Umbilical cord (tissue), 2 donors: ENCODE data around the gene MPDZ. TPM values are rescaled to one million over a fixed set of nuclear protein-coding genes. Genes with fewer than 3 reads are reported as not detected.

Experiments used
- DNase-seq: peaks from one replicate; pipeline ENCODE4 v3.0.0-alpha.2; 2015; ENCODE audit warnings: low spot score
- total RNA-seq: library from RNA; depleted of rRNA; stranded (reverse); fragments of >200 nt; gene quantifications from one replicate; pipeline ENCODE4 v1.2.3, GENCODE V29; 2014; ENCODE audit warnings: low replicate concordance; ENCODE audit not compliant: insufficient read depth

MPDZ gene
- total RNA-seq, result 61.2 TPM

- DNase-seq, result peak; percentile 79
These were observed at the start of gene MPDZ for GRCh38 chr9:13279284-13280141. MPDZ (minus strand) TSS chr9:13279692; CDS start chr9:13250315, 29,377 bp downstream.

- DNase-seq, result no peak
These were observed 45.5 kb upstream of the MPDZ start for GRCh38 chr9:13324988-13325387.

- DNase-seq, result peak; percentile 66
These were observed 43.5 kb upstream of the MPDZ start for GRCh38 chr9:13322828-13323550.

- no peak for DNase-seq
These were observed 38.5 kb upstream of the MPDZ start for GRCh38 chr9:13318027-13318426.

DNA sequence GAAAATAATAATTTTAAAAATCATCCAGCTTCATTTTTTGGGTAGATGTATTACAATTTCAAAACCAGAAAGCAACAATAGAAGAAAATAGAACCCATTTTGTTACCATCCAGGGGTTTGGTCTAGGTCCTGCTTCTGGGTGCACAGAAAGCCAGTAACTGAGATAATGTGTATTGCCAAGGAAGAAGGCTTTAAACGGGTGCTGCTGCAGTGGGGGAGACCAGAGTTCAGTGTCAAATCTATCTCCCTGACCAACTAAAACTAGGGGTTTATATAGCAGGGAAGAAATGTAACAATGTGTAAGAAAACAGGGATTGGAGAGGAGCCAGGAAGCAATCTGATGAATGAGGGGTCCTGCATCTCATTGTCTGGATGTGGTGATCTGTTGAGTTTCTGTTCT, 17.5 kb upstream of the MPDZ start:
- DNase-seq, result no peak

GRCh38 chr9:13295556-13295955, 16.1 kb upstream of the MPDZ start:
- no peak for DNase-seq

DNA sequence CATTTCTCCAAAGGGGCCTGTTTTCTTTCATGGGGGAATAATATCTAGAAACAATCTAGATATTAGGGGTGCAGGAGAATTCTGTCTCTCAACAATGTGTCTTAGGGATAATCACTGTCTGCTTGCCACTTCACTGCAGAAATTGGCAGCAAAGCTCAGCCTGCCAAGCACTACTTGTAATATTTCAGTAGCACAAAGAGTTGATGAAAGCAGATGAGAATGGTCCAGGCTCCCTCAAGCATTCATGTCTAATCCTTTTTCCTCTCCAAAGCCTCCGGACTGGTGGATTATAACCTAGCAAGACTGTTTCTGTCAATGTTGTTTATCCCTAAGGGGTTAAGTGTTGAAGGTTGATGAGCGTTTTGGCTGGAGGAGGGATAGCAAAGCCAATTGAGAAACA, 13.3 kb upstream of the MPDZ start:
- no peak for DNase-seq

DNA sequence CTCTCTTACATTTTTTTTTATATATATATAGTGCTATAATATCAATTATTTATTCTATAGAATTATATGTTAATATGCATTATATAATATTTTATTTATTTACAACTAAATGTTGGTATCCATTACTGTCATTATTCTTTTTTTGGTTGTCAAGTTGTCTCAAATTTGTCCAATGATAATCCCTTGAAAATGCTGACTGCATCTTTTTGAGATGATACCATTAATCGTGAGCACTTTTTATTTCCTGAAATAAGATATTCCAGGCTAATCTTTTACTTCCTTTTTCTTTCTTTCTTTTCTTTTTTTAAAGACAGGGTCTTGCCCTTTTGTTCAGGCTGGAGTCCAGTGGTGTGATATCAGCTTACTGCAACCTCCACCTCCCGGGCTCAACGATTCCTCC, 12.7 kb upstream of the MPDZ start:
- DNase-seq, result no peak

- DNase-seq, result no peak
These were observed 12.2 kb upstream of the MPDZ start for GRCh38 chr9:13291718-13292117.

DNA sequence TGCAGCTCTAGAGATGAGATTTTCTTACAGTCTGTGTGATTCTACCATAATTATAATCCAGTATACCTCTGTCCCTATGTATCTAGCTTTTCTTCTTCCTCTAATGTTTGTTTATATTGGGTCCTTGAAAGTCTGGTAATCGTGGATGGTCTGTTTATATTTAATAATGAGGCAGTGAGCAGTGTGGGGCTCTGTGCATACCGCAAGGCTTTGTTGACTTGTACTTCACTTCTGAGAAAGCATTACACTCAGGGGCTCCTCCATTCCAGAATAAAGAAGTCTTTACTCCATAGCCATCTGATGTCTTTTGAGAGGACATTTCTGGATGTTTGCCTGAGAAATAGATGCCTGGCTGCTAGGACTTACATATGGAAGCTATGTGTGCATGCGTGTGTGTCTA, 4.5 kb upstream of the MPDZ start:
- no peak for DNase-seq

DNA sequence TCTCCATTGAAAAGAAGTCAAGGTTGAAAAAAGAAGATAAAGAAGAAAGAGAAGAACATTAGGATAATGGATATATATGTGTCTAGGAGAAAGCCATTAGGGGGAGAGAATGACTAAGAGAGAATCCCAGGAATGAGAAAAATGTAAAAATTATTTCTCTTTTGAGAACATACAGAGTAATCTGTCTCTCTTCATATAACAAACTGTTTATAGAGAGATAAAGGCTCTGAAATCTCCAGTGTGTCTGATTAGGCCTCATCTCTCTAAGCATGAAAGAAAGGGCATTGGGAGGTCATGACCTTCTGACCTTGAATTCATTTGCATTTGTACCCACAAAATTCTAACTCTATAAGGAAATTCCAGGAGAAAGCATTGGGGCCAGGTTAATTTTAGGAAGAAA, 3.5 kb upstream of the MPDZ start:
- peak; percentile 69 for DNase-seq

DNA sequence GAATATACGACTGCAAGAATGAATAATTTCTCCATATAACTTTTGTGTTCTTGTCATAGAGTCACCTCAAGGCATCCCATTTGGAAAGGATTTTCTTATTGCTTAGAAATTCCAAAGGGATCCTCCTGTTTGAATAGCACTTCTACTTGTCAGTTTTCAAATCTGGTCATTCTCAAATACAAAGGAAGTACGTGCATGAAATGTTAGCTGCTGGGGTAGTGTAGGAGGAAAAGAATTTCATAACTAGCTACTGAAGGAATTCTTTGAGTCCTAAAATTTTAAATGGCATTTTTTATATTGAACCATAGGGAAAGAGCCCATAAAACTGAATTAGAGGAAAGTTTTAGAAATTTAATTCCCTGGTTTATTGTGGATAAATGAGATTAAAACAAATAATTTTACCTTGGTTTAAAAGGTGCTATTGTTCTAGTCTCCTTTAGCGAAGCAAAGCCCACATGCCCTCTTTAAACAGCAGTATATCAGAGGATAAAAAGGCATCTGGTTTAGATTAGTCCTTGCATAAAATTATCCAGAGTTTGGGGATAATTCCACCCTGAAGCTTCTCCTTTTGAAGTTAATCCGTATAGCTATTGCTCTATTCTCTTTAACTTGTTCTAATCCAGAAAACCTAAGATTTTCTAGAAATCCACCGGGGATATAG, 2.0 kb upstream of the MPDZ start:
- DNase-seq, result peak; percentile 85

GRCh38 chr9:13278368-13279246, 885 bp downstream of the MPDZ start:
- DNase-seq, result peak; percentile 74

DNA sequence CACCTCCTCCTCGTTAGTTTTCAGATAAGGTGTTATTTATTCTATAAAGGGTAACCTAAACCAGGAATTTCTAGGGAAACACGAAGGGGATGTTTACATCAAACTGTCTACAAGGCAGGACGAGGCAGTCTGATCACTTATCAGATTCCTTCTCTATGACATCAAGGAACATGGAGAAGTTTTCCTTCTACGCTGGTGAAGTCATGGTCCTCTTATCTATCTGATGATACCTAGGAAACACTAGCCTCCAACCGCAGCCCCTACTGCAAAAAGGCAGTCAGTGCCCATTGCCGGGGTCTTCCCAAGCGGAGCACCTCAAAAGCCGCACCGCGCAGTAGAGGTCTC, 1.5 kb downstream of the MPDZ start:
- no peak for DNase-seq

DNA sequence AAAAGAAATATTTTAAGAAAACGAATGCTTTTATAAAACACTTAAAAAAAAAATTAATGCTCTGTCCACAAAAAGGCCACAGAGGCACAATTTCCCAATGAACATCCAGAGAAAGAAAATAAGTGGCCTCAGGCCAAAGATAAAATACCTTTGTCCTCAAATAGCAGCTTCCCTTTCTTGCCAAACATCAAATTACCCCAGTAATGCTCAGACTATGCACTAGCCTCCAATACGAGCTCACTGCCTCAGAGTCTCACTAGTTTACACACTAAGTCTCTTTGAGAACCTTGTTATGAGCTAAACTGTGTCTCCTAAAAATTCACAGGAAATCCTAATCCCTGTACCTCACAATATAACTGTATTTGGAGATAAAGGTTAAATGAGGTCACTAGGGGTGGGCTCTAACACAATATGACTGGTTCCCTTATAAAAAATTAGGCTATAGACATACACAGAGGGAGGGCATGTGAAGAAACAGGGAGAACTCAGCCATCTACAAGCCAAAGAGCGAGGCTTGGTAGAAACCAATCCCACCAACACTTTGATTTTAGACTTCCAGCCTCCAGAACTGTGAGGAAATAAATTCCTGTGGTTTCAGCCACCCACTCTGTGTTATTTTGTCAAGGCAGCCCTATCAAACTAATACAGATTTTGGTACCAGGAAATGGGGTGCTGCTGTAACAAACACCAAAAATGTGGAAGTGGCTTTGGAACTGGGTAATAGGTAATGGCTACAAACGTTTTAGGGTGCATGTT, 4.4 kb downstream of the MPDZ start:
- DNase-seq, result peak; percentile 40

DNA sequence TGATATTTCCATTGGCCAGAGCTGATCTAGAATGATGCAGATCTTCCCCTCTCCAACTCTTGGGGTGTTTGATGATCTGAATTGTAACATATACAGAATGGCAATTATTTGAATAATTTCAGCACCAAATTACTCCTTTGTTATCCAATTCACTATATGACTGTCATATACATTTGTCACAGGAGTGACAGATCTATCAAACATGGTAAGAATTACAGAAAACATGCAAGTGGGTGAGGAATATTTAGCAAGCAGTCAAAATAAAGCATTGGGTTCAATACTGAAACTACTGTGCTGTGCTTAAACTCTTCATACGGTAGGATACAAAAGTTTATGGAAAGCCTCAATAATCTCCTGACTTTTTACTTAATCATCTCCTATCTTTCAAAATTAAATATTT, 8.8 kb downstream of the MPDZ start:
- DNase-seq, result no peak

GRCh38 chr9:13269589-13270452, 9.7 kb downstream of the MPDZ start:
- peak; percentile 46 for DNase-seq

DNA sequence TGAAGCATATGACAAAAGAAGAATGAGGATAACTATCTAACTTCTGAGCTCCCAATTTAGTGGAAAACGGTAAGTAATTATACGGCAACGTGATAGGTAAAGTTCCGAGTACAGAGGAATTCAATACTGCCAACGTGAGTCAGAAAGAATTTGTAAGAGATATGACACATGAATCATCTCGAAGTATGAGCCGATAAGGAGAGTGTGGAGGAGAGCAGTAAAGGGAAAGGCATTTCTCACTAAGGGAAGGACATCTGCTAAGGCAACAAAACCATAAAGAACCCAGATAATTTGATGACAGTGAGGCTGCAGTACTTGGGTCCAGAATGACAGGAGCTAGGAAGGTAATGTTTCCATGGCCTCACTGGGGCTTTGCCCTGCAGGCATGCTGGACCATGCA, 11.0 kb downstream of the MPDZ start:
- no peak for DNase-seq

- DNase-seq, result peak; percentile 55
These were observed 11.7 kb downstream of the MPDZ start for GRCh38 chr9:13267743-13268142.

DNA sequence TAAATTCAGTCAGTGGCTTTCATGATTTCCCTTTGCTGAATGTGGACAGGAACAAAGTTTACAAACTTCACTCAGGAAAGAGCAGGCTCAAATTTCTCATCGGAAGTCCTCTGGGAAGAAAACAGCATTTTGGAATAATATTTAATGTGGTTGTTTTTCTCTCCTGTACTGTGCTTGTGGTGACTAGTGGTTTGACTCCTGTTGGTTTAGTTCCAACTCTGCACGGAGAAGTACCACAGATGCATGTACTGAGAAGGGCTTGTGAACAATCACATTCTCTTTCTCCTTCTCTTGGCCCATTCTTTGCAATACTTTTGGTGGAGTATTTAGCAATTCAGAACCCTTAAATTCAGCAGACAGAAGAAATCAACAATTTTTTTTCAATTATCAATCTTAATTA, 13.3 kb downstream of the MPDZ start:
- no peak for DNase-seq
